Measurements from ENCODE around the gene UBP1.

DNA sequence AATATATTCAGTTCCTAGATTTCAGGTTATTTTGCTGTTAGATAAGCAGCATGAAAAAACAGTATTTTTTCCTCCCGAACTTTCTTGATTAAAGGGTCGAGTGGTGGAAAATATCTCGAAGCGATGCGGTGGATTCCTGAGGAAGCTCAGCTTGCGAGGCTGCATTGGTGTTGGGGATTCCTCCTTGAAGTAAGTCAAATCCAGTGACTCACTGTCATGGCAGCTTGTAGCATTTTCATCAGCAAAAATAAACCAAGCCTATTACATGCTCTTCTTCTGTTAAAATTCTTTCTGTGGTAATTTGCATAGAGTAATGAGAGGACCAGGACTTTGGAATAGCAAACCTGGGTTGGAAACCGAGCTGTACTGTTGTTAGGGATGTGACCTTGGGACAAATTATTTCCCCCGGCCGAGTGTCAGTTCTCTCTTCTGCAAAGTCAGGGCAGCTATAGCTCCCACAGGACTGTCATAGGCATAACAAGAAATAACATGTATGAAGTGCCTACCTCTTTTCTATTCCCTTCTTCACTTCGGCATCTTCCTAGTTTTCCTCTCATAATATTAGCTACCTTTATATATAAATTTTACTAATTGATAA is 75.6 kb downstream of the UBP1 start:
- no peak for TF ChIP-seq EZH2 (IDR thresholded peaks at IDR 0.05; ENCODE audit: borderline replicate concordance)
- TF ChIP-seq, protein P1, sequence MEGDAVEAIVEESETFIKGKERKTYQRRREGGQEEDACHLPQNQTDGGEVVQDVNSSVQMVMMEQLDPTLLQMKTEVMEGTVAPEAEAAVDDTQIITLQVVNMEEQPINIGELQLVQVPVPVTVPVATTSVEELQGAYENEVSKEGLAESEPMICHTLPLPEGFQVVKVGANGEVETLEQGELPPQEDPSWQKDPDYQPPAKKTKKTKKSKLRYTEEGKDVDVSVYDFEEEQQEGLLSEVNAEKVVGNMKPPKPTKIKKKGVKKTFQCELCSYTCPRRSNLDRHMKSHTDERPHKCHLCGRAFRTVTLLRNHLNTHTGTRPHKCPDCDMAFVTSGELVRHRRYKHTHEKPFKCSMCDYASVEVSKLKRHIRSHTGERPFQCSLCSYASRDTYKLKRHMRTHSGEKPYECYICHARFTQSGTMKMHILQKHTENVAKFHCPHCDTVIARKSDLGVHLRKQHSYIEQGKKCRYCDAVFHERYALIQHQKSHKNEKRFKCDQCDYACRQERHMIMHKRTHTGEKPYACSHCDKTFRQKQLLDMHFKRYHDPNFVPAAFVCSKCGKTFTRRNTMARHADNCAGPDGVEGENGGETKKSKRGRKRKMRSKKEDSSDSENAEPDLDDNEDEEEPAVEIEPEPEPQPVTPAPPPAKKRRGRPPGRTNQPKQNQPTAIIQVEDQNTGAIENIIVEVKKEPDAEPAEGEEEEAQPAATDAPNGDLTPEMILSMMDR (IDR thresholded peaks at IDR 0.05; ENCODE audit: poor library complexity) = no peak

Measured in hepatocyte (in vitro differentiated cells).